GM21390 (cell line): ENCODE measurements around the gene MAMDC2.

Experiments used
- ATAC-seq: cut with Tn5 transposase; IDR thresholded peaks from one replicate; pipeline ENCODE4 v1.9.1; 2021; ENCODE audit not compliant: unreplicated experiment

MAMDC2 gene

DNA sequence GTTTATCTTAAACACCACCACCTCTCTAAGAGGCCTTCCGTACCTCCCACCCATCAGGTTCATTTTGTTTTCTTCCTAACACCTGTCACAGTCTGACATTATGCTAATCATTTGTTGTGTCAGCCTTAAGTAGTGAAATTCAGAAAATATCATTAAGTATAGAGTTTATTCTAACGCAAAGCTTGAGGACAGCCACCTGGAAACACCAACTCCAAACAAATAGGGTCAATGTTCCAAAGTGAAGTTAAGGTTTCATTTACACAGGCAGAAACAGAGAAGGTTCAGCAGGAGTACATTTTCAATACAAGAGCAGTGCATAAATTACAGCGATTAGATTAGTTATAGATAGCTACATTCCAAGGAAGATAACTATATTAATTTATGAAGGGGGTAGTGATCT, 213.9 kb downstream of the MAMDC2 start:
- no peak for ATAC-seq

- ATAC-seq = peak; percentile 44
Measured at GRCh38 chr9:70257991-70258691, 214.5 kb downstream of the MAMDC2 start.

DNA sequence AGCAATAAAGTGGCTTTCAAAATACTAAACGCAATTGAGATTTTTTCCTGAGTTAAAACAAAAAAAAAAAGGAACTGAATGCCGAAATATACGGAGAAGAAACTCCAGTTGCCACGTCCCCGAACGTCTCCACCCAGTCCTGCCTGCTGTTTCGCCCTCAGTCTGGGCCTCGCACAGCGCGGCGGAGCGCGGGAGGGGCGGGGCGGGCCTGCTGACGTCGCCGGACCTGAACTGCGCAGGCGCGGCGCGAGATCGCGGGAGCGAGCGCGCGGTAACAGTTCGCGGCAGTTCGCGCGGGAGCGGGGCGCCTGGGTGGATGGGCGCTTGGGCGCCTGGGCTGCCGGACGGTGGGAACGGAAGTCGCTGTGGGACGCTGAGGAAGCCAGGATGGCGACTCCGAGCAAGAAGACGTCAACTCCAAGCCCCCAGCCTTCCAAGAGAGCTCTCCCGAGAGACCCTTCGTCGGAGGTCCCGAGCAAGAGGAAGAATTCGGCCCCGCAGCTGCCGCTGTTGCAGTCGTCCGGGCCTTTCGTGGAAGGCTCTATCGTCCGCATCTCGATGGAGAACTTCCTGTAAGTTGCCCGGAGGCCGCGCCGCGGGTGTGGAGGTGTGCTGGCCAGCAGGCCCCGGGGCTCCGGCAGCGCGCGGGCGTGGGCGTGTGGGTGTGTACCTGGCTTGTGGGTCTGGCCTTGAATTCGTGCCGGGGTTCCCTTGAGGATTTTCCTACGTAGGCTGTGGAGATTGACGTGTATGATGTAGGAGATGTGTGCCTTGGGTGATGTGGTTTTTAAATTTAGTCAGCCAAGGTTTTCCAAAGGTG, 215.3 kb downstream of the MAMDC2 start, which contains the start of gene SMC5:
Gene SMC5 (plus strand): TSS at position 287 of the 820 bp plus-strand sequence. CDS start 101 bp downstream, at position 388.
- ATAC-seq = peak; percentile 76

DNA sequence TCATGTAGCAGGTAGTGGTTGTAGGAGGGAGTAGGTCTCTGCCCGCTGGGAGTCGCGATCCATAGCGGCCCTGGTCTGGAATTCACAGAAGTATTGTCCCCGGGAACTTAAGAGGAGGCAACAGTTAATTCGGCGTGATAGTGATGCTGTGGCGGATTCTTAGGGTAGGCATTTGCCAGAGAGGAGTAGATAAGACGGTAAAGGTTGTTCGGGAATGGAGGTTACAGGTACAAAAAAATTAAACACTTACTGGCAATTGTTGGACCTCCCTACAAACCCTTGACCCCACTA, 215.8 kb downstream of the MAMDC2 start:
- ATAC-seq = no peak

DNA sequence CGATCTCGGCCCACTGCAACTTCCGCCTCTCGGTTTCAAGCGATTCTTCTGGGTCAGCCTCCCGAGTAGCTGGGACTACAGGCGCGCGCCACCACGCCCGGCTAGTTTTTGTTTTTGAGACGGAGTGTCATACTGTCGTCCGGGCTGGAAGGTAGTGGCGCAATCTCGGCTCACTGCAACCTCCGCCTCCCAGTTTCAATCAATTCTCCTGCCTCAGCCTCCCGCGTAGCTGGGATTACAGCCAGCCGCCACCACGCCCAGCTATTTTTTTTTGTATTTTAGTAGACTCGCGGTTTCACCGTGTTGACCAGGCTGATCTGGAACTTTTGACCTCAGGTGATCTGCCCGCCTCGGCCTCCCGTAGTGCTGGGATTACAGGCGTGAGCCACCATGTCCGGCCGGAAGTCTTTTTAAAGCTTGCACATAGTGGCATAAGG, 216.4 kb downstream of the MAMDC2 start:
- ATAC-seq = no peak

DNA sequence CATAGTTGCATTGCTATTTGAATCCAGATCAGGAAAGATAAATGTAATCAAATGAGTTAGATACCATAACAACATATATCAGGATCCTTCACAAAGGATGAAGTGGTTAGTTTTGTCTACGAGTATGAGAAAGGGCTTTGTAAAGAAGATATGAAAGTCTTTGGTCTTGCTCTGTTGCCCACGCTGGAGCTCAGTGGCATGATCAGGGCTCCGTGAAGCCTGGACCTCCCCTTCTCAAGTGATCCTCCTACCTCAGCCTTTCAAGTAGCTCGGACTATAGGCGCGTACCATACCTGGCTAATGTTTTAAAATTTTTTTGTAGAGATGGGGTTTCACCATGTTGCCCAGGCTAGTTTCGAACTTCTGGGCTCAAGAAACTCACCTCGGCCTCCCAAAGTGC, 217.0 kb downstream of the MAMDC2 start:
- ATAC-seq = peak; percentile 29

- ATAC-seq = no peak
Measured at GRCh38 chr9:70261131-70261870, 217.7 kb downstream of the MAMDC2 start.

DNA sequence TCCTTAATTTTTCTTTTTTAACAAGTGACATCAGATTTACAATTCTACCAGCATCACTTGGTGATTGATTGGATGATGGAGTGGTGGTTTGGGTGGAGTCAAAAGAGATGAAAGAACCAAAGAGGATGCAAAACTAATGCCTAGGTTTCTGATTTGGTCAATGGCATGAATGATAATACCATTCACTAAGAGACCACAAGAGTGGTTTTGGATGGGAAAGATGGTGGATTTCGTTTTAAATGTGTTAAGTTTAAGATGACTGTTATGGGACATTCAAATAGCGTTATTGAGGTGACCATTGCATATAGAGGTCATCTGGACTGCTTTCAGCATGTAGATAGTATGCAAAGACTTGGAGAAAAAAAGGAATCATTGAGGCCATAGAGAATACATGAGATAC, 218.7 kb downstream of the MAMDC2 start:
- no peak for ATAC-seq

DNA sequence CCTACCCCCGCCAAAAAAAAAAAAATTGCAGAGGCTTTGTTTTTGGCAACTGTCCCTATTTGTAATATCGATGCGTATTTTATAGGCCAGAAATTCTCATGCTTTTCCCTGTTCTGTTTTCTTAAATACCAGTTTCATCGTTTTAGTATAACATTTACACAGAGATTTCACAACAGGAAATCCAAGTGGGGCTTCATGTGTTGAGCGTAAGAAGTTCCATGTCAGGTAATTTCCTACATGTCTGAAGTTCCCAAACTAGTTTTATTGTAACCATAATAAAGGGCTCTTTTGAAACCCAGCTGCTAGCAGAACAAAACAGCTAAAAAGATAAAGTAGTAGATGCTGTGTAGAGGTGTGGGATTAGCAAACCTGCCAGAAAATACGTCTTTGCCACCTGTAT, 219.3 kb downstream of the MAMDC2 start:
- ATAC-seq = no peak

DNA sequence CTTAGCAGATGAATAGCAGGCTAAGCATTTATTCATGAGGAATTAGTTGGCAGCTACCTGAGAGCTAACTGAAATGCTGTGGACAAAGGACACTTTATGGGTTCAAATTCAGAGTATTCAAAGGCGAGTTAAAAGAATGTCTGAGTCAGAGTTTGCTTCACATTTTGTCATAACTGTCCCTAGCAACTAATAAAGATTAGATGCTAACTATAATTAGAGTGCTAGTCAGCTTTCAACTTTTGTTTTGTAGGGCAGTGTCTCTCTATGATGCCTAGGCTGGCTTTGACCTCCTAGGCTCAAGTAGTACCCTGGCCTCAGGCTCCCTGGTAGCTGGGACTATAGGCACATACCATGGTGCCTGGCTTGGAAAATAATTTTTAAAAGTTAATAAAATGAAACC, 219.8 kb downstream of the MAMDC2 start:
- no peak for ATAC-seq
